ENCODE results near the gene MRPL52. TPM values are rescaled to one million over a fixed set of nuclear protein-coding genes. Genes with fewer than 3 reads are reported as not detected.

The MRPL52 gene
- polyA plus RNA-seq, 3 donors: 32.3 to 164 (median 130) TPM

GRCh38 chr14:22807432-22808087 is 22.1 kb upstream of the MRPL52 start:
- peaks cover 0 to 6% (median 5%) of the 10 kb centered on the region in 3 donors for H3K27me3 Mint-ChIP-seq (ENCODE audit: low read depth in 3 of 3)
- Histone ChIP-seq H3K4me2 (replicated peaks; ENCODE audit: extremely low read depth, low read length, poor library complexity, severe bottlenecking) (peak overlapping the region; percentile 47), H3K4me3 (replicated peaks in 1 of 3; ENCODE audit: low read depth in 2 of 3, low read length in 3 of 3) (peak overlapping the region in 1 of 3 experiments; percentile 17), H3K9me3 (replicated peaks in 1 of 2; ENCODE audit: control insufficient read depth in 1 of 2, insufficient read depth in 1 of 2, low read length in 2 of 2) (no peaks in the 10 kb centered on the region), H4K20me1 (ENCODE audit: insufficient read depth, low read length) (peaks cover 74% of the 10 kb centered on the region), H3K27ac (ENCODE audit: low read depth in 1 of 2, low read length in 2 of 2) (peak overlapping the region in 1 of 2 donors; percentile 55), H2AFZ (ENCODE audit: insufficient read depth, low read depth, low read length, poor library complexity, severe bottlenecking) (no peak overlapping the region), H3K27me3 (ENCODE audit: control insufficient read depth in 2 of 2, insufficient read depth in 2 of 2, low read length in 2 of 2) (no peaks in the 10 kb centered on the region), H3K36me3 (replicated peaks in 1 of 2; ENCODE audit: control insufficient read depth in 1 of 2, insufficient read depth in 2 of 2, low read length in 2 of 2) (peaks cover 9 to 49% of the 10 kb centered on the region in 2 donors), H3K9ac (ENCODE audit: insufficient read depth, low read length, poor library complexity, severe bottlenecking) (no peak overlapping the region), H3K79me2 (ENCODE audit: insufficient read depth, low read length) (peaks cover 95% of the 10 kb centered on the region), H3K4me1 (ENCODE audit: control insufficient read depth in 1 of 2, insufficient read depth in 2 of 2, low read length in 2 of 2) (peaks cover 74 to 90% of the 10 kb centered on the region in 2 donors)
- H3K36me3 Mint-ChIP-seq: peaks cover 53 to 80% of the 10 kb centered on the region in 2 donors
- peaks cover 87% of the 10 kb centered on the region for H3K4me1 Mint-ChIP-seq
- WGBS (ENCODE audit: insufficient coverage): 96% methylated on average over 10 of the region's 13 CpGs
- TF ChIP-seq, protein P1, sequence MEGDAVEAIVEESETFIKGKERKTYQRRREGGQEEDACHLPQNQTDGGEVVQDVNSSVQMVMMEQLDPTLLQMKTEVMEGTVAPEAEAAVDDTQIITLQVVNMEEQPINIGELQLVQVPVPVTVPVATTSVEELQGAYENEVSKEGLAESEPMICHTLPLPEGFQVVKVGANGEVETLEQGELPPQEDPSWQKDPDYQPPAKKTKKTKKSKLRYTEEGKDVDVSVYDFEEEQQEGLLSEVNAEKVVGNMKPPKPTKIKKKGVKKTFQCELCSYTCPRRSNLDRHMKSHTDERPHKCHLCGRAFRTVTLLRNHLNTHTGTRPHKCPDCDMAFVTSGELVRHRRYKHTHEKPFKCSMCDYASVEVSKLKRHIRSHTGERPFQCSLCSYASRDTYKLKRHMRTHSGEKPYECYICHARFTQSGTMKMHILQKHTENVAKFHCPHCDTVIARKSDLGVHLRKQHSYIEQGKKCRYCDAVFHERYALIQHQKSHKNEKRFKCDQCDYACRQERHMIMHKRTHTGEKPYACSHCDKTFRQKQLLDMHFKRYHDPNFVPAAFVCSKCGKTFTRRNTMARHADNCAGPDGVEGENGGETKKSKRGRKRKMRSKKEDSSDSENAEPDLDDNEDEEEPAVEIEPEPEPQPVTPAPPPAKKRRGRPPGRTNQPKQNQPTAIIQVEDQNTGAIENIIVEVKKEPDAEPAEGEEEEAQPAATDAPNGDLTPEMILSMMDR (IDR thresholded peaks at IDR 0.05): no peak
- H3K4me3 Mint-ChIP-seq: peak overlapping the region in 1 of 2 donors; percentile 33
- intact Hi-C loops (cut with micrococcal nuclease): no loop called here
- no peak for DNase-seq
- H3K27ac Mint-ChIP-seq: peak overlapping the region in 4 of 7 donors; percentile 70 to 79 (median 74)
- H3K9me3 Mint-ChIP-seq: peaks cover 0 to 1% (median 0%) of the 10 kb centered on the region in 7 donors

- peaks cover 63% of the 10 kb centered on the region for H4K20me1 ChIP-seq (ENCODE audit: insufficient read depth, low read length)
- Mint-ChIP-seq H3K9me3 (peaks cover 0 to 1% (median 0%) of the 10 kb centered on the region in 7 donors), H3K36me3 (peaks cover 49 to 77% of the 10 kb centered on the region in 2 donors), H3K4me3 (peak overlapping the region in 1 of 2 donors; percentile 64), H3K27me3 (ENCODE audit: low read depth in 3 of 3) (peaks cover 0 to 6% (median 5%) of the 10 kb centered on the region in 3 donors), H3K27ac (peak overlapping the region; percentile 52 to 96 (median 79)), H3K4me1 (peaks cover 86% of the 10 kb centered on the region)
- peaks cover 9 to 56% of the 10 kb centered on the region in 2 donors for H3K36me3 ChIP-seq (replicated peaks in 1 of 2; ENCODE audit: control insufficient read depth in 1 of 2, insufficient read depth in 2 of 2, low read length in 2 of 2)
- peak overlapping the region in 1 of 3 experiments; percentile 61 for H3K4me3 ChIP-seq (replicated peaks in 1 of 3; ENCODE audit: low read depth in 2 of 3, low read length in 3 of 3)
- no peaks in the 10 kb centered on the region for H3K27me3 ChIP-seq (ENCODE audit: control insufficient read depth in 2 of 2, insufficient read depth in 2 of 2, low read length in 2 of 2)
- H2AFZ ChIP-seq (ENCODE audit: insufficient read depth, low read depth, low read length, poor library complexity, severe bottlenecking): no peak overlapping the region
- H3K4me2 ChIP-seq (replicated peaks; ENCODE audit: extremely low read depth, low read length, poor library complexity, severe bottlenecking): peak overlapping the region; percentile 47
- H3K9ac ChIP-seq (ENCODE audit: insufficient read depth, low read length, poor library complexity, severe bottlenecking): peak overlapping the region; percentile 0
- intact Hi-C loops (cut with micrococcal nuclease): no loop called here
- peaks cover 95% of the 10 kb centered on the region for H3K79me2 ChIP-seq (ENCODE audit: insufficient read depth, low read length)
- H3K9me3 ChIP-seq (replicated peaks in 1 of 2; ENCODE audit: control insufficient read depth in 1 of 2, insufficient read depth in 1 of 2, low read length in 2 of 2): no peaks in the 10 kb centered on the region
- peaks cover 74 to 90% of the 10 kb centered on the region in 2 donors for H3K4me1 ChIP-seq (ENCODE audit: control insufficient read depth in 1 of 2, insufficient read depth in 2 of 2, low read length in 2 of 2)
- 86% methylated on average over 3 of the region's 5 CpGs for WGBS (ENCODE audit: insufficient coverage)
- TF ChIP-seq, protein P1 (IDR thresholded peaks at IDR 0.05): no peak
- DNase-seq: no peak
- peak overlapping the region in 1 of 2 donors; percentile 55 for H3K27ac ChIP-seq (ENCODE audit: low read depth in 1 of 2, low read length in 2 of 2)
Observed at GRCh38 chr14:22808388-22809209, 21.1 kb upstream of the MRPL52 start.

Measured in CD14-positive monocyte (primary cell).